HL-60 (cell line): ENCODE results near the gene MRAP2.

Experiments
- DNase-seq, 2 experiments: peaks; one replicate each; pipeline ENCODE4 v3.0.0-alpha.2; 2010 to 2020; ENCODE audit warnings: low read depth in 1 of 2, low spot score in 1 of 2
- H3K27ac ChIP-seq: fragments of 250-450 bp; sonication (Bioruptor Pico); replicated peaks from 2 replicates; pipeline ENCODE4 v1.5.1; 2020; ENCODE audit warnings: mild to moderate bottlenecking, moderate library complexity
- H3K27me3 ChIP-seq: fragments of 250-450 bp; sonication (Bioruptor Pico); 2 replicates; pipeline ENCODE4 v1.5.1; 2021; ENCODE audit warnings: mild to moderate bottlenecking, moderate library complexity; ENCODE audit not compliant: insufficient read depth, poor library complexity, severe bottlenecking
- H3K4me3 ChIP-seq: replicated peaks from 2 replicates; pipeline ENCODE4 v1.5.1; 2011; ENCODE audit warnings: mild to moderate bottlenecking, control low read depth, low read length; ENCODE audit not compliant: insufficient read depth
- GABPA ChIP-seq: IDR thresholded peaks from 2 replicates; pipeline ENCODE4 v1.6.1; 2012; ENCODE audit warnings: low read depth
- POLR2AphosphoS5 ChIP-seq: IDR thresholded peaks from 2 replicates; pipeline ENCODE4 v1.6.1; 2012; ENCODE audit warnings: low read depth
- SPI1 ChIP-seq: IDR thresholded peaks from 2 replicates; pipeline ENCODE4 v1.6.1; 2012; ENCODE audit warnings: low read depth, mild to moderate bottlenecking, borderline replicate concordance
- TF ChIP-seq, protein P1 (sequence below): IDR thresholded peaks from one replicate; pipeline ENCODE4 v1.5.1; 2011; ENCODE audit warnings: low read length, control low read depth, inconsistent platforms; ENCODE audit not compliant: insufficient read depth
- TF ChIP-seq, protein P2 (sequence below): IDR thresholded peaks from 2 replicates; pipeline ENCODE4 v1.6.1; 2012; ENCODE audit warnings: low read depth; ENCODE audit not compliant: insufficient replicate concordance

MRAP2 gene

GRCh38 chr6:84086056-84086455, 52.5 kb downstream of the MRAP2 start:
- no peak for DNase-seq
- Histone ChIP-seq H3K27ac (no peak overlapping the region), H3K4me3 (no peak overlapping the region), H3K27me3 (no peaks in the 10 kb centered on the region)
- TF ChIP-seq GABPA (no peak), SPI1 (no peak), POLR2AphosphoS5 (no peak)
- TF ChIP-seq, protein P1, sequence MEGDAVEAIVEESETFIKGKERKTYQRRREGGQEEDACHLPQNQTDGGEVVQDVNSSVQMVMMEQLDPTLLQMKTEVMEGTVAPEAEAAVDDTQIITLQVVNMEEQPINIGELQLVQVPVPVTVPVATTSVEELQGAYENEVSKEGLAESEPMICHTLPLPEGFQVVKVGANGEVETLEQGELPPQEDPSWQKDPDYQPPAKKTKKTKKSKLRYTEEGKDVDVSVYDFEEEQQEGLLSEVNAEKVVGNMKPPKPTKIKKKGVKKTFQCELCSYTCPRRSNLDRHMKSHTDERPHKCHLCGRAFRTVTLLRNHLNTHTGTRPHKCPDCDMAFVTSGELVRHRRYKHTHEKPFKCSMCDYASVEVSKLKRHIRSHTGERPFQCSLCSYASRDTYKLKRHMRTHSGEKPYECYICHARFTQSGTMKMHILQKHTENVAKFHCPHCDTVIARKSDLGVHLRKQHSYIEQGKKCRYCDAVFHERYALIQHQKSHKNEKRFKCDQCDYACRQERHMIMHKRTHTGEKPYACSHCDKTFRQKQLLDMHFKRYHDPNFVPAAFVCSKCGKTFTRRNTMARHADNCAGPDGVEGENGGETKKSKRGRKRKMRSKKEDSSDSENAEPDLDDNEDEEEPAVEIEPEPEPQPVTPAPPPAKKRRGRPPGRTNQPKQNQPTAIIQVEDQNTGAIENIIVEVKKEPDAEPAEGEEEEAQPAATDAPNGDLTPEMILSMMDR: no peak
- TF ChIP-seq, protein P2, sequence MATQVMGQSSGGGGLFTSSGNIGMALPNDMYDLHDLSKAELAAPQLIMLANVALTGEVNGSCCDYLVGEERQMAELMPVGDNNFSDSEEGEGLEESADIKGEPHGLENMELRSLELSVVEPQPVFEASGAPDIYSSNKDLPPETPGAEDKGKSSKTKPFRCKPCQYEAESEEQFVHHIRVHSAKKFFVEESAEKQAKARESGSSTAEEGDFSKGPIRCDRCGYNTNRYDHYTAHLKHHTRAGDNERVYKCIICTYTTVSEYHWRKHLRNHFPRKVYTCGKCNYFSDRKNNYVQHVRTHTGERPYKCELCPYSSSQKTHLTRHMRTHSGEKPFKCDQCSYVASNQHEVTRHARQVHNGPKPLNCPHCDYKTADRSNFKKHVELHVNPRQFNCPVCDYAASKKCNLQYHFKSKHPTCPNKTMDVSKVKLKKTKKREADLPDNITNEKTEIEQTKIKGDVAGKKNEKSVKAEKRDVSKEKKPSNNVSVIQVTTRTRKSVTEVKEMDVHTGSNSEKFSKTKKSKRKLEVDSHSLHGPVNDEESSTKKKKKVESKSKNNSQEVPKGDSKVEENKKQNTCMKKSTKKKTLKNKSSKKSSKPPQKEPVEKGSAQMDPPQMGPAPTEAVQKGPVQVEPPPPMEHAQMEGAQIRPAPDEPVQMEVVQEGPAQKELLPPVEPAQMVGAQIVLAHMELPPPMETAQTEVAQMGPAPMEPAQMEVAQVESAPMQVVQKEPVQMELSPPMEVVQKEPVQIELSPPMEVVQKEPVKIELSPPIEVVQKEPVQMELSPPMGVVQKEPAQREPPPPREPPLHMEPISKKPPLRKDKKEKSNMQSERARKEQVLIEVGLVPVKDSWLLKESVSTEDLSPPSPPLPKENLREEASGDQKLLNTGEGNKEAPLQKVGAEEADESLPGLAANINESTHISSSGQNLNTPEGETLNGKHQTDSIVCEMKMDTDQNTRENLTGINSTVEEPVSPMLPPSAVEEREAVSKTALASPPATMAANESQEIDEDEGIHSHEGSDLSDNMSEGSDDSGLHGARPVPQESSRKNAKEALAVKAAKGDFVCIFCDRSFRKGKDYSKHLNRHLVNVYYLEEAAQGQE: no peak

DNA sequence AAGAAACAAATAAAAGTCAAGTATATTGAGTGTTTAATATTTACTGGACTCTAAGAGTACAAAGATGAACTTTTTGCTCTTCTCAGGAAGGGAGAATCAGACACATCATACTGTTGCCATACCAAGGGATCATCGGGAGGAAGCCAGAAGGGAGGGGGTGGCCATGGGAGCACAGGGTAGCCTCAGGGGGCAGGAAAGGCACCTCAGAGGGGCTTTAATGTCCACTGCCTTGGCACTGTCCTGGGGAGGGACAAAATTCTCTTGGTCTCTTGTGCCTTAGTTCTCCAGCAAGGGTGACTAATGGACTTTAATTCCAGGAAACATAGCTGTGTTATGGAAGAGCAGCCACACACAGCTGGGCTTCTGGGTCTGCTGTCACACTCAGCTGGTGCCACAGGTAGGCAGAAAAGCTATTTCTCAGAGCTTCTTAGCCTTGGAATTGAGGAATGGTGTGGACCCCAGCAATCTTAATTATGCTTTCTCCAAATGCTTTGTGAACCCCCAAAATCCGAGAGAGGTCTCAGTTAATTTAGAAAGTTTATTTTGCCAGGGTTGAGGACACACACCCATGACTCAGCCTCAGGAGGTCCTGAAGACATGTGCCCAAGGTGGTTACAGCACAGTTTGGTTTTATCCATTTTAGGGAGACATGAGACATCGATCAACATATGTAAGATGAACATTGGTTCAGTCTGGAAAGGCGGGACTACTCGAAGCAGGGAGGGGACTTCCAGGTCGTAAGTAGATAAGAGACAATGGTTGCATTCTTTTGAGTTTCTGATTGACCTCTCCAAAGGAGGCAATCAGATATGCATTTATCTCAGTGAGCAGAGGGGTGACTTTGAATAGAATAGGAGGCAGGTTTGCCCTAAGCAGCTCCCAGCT, 53.2 kb downstream of the MRAP2 start:
- TF ChIP-seq, protein P2: no peak
- TF ChIP-seq, protein P1: no peak
- TF ChIP-seq GABPA (no peak), POLR2AphosphoS5 (no peak), SPI1 (no peak)
- no peak for DNase-seq
- no peak overlapping the region for H3K27ac ChIP-seq
- no peak overlapping the region for H3K4me3 ChIP-seq
- no peaks in the 10 kb centered on the region for H3K27me3 ChIP-seq

GRCh38 chr6:84089081-84089480, 55.5 kb downstream of the MRAP2 start:
- H3K27ac ChIP-seq: no peak overlapping the region
- H3K27me3 ChIP-seq: no peaks in the 10 kb centered on the region
- TF ChIP-seq SPI1 (no peak), GABPA (no peak), POLR2AphosphoS5 (no peak)
- TF ChIP-seq, protein P2: no peak
- TF ChIP-seq, protein P1: no peak

More at GRCh38 chr6:84089081-84089480, 55.5 kb downstream of the MRAP2 start:
- no peak overlapping the region for H3K4me3 ChIP-seq
- DNase-seq: no peak
